Neuron (in vitro differentiated cells): ENCODE measurements around the gene KRTCAP3.

Source experiments
- H2AFZ ChIP-seq: one replicate; pipeline ENCODE4 v1.6.1; 2013; ENCODE audit warnings: low read depth, mild to moderate bottlenecking, inconsistent platforms, low read length, moderate library complexity
- H3K27me3 ChIP-seq: one replicate; pipeline ENCODE4 v1.6.1; 2013; ENCODE audit warnings: low read length; ENCODE audit not compliant: insufficient read depth
- H3K36me3 ChIP-seq: one replicate; pipeline ENCODE4 v1.6.1; 2013; ENCODE audit warnings: low read length; ENCODE audit not compliant: insufficient read depth
- H3K4me1 ChIP-seq: one replicate; pipeline ENCODE4 v1.6.1; 2013; ENCODE audit warnings: low read length; ENCODE audit not compliant: insufficient read depth
- H3K4me3 ChIP-seq: 2 replicates; pipeline ENCODE4 v1.5.1; 2013; ENCODE audit warnings: mild to moderate bottlenecking, low read length, moderate library complexity
- H3K9me3 ChIP-seq: one replicate; pipeline ENCODE4 v1.6.1; 2013; ENCODE audit warnings: low read length

Gene KRTCAP3

DNA sequence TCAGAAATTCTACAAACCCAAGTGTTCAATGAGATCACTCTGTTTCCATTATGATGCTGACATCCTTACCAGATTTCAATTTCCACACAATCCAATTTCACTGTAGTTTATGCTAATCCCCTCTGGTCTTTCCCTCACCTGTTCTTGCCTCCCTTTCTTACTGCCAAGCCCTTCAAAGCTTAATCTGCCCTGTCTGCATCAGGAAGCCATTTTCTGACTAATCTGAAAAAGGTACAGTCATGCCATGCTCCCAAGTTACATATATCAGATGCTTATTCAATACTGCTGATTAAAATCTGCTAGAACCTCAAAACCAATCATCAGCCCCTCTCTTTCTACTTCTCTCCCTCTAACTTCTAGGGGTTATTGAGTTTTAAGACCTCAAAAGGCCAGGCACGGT lies 8.9 kb downstream of the KRTCAP3 start:
- Histone ChIP-seq H3K27me3 (no peaks in the 10 kb centered on the region), H3K4me1 (no peaks in the 10 kb centered on the region), H3K36me3 (peaks cover 62% of the 10 kb centered on the region), H2AFZ (no peak overlapping the region), H3K4me3 (no peak overlapping the region), H3K9me3 (no peaks in the 10 kb centered on the region)

DNA sequence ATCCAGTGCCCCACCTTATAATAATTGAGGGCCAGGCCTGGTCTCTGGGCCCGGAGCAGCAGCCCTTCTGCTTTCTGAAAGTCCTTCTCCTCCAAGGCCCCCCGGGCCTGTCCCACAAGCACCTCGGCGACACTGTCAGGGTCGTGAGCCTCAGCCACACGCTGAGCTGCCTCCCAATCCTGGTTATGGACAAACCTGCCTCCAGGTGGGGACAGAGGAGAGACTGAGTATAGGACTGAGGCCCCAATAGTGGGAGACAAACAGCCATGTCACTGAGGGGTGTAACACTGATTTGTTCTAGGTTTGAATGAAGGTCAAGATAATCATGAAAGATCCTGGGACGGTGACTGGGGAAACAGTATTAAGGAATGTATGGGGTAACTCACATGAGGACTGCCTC lies 11.8 kb downstream of the KRTCAP3 start:
- Histone ChIP-seq H3K4me1 (no peaks in the 10 kb centered on the region), H3K9me3 (no peaks in the 10 kb centered on the region), H3K27me3 (no peaks in the 10 kb centered on the region), H2AFZ (no peak overlapping the region), H3K36me3 (peaks cover 74% of the 10 kb centered on the region), H3K4me3 (no peak overlapping the region)

DNA sequence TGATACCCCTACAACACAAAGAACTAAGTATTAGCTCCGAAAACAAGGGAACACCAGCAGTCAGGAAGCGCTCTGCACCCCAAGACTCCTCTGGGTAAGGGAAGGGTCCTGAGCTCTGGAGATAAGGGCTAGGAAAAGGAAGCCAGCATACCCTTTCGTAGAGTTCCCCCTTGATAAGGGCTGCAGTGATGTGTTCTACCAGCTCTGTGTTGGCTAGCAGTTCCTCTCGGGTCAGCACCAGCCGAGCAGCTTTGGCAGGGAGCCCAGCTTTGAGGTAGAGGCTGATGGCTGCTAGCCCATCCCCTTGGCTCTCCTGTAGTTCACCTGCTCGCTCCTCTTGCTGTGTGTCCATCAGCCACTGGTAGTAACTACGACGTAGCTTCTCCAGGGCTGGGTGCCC lies 18.9 kb downstream of the KRTCAP3 start:
- no peaks in the 10 kb centered on the region for H3K4me1 ChIP-seq
- no peaks in the 10 kb centered on the region for H3K9me3 ChIP-seq
- no peaks in the 10 kb centered on the region for H3K27me3 ChIP-seq
- no peak overlapping the region for H3K4me3 ChIP-seq
- H2AFZ ChIP-seq: no peak overlapping the region
- peaks cover 61% of the 10 kb centered on the region for H3K36me3 ChIP-seq

DNA sequence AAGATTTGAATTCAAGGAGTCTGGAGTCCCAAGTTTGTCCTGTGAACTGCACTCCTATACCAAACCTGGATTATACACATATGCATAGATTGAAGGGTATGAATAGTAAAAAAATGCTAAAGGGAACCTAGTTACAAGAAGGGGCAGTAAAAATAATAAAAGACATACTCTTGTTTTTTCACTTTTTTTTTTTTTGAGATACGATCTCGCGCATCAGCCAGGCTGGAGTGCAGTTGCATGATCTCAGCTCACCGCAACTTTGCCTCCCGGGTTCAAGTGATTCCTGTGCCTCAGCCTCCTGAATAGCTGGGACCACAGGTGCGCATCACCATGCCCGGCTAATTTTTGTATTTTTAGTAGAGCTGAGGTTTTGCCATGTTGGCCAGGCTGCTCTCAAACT lies 22.3 kb downstream of the KRTCAP3 start:
- no peaks in the 10 kb centered on the region for H3K27me3 ChIP-seq
- H3K4me3 ChIP-seq: no peak overlapping the region
- H3K9me3 ChIP-seq: no peaks in the 10 kb centered on the region

DNA sequence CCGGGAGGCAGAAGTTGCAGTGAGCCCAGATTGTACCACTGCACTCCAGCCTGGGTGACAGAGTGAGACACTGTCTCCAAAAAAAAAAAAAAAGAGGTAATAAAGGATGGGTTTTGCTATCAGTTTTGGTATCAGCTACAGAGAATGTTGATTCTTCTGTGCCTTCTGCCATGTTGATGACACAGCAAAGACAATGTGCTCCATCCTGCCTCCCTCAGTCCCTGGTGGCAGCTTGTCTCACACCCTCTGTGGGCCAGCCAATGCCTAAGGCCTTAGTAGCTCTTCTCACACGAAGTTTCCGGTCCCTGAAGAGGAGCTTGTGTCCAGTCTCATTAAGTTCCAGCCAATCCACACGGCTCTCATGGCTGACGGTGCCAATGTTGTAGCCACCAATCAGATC lies 29.8 kb downstream of the KRTCAP3 start:
- Histone ChIP-seq H3K36me3 (peaks cover 32% of the 10 kb centered on the region), H3K27me3 (no peaks in the 10 kb centered on the region), H3K4me1 (no peaks in the 10 kb centered on the region), H3K4me3 (no peak overlapping the region), H2AFZ (no peak overlapping the region), H3K9me3 (no peaks in the 10 kb centered on the region)

More for the DNA sequence above, 22.3 kb downstream of the KRTCAP3 start:
- no peaks in the 10 kb centered on the region for H3K4me1 ChIP-seq
- H2AFZ ChIP-seq: no peak overlapping the region
- peaks cover 33% of the 10 kb centered on the region for H3K36me3 ChIP-seq

DNA sequence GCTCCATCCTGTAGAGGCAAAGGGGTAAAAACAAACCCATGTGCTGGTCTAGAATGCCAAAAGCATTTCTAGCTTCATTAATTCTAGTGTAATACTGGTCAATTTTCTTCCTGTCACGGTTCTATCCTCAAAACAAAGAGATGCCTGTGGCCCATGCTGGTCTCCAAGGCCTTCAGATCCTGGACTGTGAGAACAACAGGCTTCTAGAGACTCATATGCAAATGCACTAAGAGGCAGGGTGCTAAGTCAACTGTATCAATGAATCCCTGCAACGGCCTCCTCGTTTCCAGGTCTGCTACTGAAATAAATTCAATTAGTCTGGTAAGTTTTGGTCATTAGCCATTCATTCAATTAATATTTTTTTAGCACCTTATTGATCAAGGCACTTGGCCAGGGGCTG lies 43.3 kb downstream of the KRTCAP3 start:
- Histone ChIP-seq H3K4me3 (no peak overlapping the region), H3K36me3 (peaks cover 23% of the 10 kb centered on the region), H3K27me3 (no peaks in the 10 kb centered on the region)

DNA sequence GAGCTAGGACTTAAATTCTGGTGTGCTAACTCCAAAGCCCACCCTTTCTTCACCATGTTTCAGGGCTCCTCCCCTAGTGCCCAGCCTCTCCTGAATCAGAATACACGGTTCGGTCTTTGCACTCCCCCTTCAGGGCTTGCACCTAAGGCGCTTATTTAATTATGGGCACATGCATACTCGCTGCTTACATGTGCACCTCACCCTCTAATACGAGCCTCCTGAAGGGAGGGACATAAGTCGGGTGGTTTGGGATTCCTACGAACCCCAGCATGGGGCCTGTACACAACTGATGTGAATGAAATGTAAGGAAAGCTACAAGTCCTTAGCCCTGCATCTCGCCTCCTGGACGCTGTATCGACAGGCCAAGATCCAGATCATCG lies 46.9 kb downstream of the KRTCAP3 start:
- peak overlapping the region; percentile 59 for H3K4me3 ChIP-seq
- H2AFZ ChIP-seq: peak overlapping the region; percentile 38
- H3K9me3 ChIP-seq: no peaks in the 10 kb centered on the region
- H3K36me3 ChIP-seq: peaks cover 2% of the 10 kb centered on the region
- no peaks in the 10 kb centered on the region for H3K27me3 ChIP-seq
- H3K4me1 ChIP-seq: peaks cover 5% of the 10 kb centered on the region

More for the DNA sequence above, 43.3 kb downstream of the KRTCAP3 start:
- H2AFZ ChIP-seq: no peak overlapping the region
- H3K4me1 ChIP-seq: peaks cover 5% of the 10 kb centered on the region
- no peaks in the 10 kb centered on the region for H3K9me3 ChIP-seq

DNA sequence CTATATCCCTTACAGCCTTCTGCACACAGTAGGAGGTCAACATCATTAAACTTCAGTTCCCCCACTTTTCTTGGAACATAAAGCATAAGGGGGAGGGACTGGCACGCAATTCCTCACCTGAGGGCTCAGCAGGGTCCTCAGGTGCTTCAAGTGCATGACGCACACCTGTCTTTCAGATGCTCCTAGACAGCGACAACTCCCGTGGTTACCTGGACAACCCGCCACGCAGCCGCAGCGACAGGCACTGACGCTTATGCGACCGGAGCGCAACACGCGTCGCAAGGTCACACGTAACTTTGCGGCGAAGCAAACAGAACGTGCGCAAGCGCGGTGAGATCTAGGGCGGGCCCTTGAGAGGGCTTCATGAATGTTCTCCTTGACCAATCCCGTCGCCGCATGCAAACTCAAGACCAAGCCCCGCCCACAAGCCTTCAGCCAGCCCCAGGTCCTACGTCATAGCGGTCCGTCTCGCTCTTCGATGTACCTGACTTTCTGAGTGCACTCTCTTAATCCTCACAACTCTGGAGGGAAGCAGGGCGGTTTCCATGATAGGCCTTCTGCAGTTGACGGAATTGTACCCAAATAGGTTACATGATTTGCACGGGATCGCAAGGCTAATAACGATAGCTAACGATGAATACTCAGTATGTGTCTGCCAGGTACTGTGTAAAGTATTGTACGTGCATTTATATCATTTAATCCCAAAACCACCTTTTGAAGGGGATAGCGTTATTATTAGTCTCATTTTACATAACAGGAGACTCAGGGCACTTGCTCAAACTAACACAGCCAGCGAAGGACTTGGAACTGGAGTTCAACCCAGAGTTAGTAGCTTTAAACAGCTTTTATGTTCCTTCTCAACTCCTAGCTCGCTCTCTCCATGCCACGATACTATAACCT lies 47.6 kb downstream of the KRTCAP3 start, which contains the start of gene IFT172:
IFT172 (minus strand) TSS at position 246 of the 900 bp plus-strand sequence; CDS start at position 156, 90 bp downstream.
- Histone ChIP-seq H3K27me3 (no peaks in the 10 kb centered on the region), H3K4me3 (peak within 1 kb of the TSS; percentile 59), H2AFZ (peak within 1 kb of the TSS; percentile 78), H3K4me1 (peaks cover 8% of the 10 kb centered on the region), H3K36me3 (peaks cover 2% of the 10 kb centered on the region), H3K9me3 (no peaks in the 10 kb centered on the region)

DNA sequence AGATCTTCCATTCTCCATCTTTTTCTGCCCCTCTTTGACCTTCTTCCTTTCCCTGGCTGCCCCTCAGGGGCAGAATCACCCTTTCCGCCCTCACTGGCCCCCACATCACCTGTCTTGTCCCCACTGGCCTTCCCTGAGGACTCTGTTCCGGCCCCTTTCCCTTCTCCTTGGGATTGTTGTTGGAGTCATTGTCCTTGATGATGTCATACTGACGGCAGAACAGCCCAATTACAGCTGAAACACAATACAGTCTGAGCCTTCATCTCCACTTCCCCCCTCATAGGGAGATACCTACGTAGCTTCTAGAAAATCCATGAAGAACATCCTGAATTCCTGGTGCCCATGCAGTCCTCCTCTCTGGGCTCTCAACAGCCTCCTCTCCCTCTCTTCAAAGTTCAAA lies 50.4 kb downstream of the KRTCAP3 start:
- no peaks in the 10 kb centered on the region for H3K9me3 ChIP-seq
- peaks cover 16% of the 10 kb centered on the region for H3K27me3 ChIP-seq
- H3K4me3 ChIP-seq: no peak overlapping the region
- H2AFZ ChIP-seq: no peak overlapping the region
- peaks cover 8% of the 10 kb centered on the region for H3K4me1 ChIP-seq
- H3K36me3 ChIP-seq: no peaks in the 10 kb centered on the region

DNA sequence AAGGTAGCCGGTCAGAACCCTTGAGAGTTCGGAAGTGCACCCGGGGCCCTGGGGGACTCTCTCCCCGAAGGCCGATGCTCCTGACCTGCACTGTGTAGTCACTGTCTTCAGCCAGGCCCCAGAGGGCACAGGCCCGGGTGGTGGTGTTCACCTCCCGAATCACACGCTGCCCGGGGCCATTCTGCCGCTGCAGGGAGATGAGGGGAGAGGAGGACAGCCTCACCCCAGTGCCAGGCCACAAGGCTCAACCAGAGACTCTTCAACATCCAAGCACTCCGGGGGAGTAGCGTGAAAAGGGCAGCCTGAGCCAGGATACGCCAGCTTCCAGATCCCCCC lies 51.7 kb downstream of the KRTCAP3 start:
- Histone ChIP-seq H2AFZ (no peak overlapping the region), H3K4me1 (peaks cover 4% of the 10 kb centered on the region), H3K4me3 (peak overlapping the region; percentile 52), H3K9me3 (no peaks in the 10 kb centered on the region), H3K36me3 (no peaks in the 10 kb centered on the region), H3K27me3 (peaks cover 21% of the 10 kb centered on the region)
